ENCODE measurements around the gene CASP8AP2.
A peak's percentile ranks its signal among the peaks of the same experiment; 100 is the strongest.
"Not testable (repeated sequence)": the region's sequence is repeated elsewhere in the genome, so short reads cannot be mapped to it uniquely, and the experiment has no call there.

CASP8AP2 gene

DNA sequence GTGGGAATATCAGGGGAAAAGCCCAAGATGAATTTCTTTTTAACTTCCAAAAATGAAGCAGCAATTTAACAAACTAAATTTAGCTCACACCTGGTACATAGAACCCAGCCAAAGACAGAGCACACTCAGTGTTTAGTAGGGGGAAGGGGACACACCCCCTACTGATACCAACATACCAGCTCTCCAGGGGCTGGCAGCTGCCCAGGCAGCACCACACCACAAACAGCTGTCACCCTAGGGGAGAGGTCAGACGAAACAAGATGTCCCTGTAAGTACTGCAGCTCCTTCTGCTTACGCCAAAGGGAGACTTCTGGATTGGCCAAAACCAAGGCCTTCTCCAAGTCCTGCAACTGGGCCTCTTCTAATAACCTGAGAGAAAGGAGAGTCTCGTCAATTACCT lies 36.1 kb upstream of the CASP8AP2 start:
- H3K9ac ChIP-seq (ENCODE audit: low read depth in 1 of 2, low read length in 2 of 2), result no peak overlapping the region
- H3K27ac ChIP-seq (ENCODE audit: low read depth in 2 of 2, low read length in 2 of 2), result no peak overlapping the region
- no peaks in the 10 kb centered on the region for H3K4me1 ChIP-seq (ENCODE audit: control insufficient read depth in 2 of 2, insufficient read depth in 2 of 2, low read length in 2 of 2)
- no peaks in the 10 kb centered on the region for H3K27me3 ChIP-seq (ENCODE audit: control insufficient read depth in 2 of 2, insufficient read depth in 2 of 2, low read length in 2 of 2)
- peaks cover 21 to 24% of the 10 kb centered on the region in 2 donors for H3K36me3 ChIP-seq (ENCODE audit: control insufficient read depth in 2 of 2, insufficient read depth in 2 of 2, low read length in 2 of 2)
- H3K4me3 ChIP-seq (ENCODE audit: low read length in 2 of 2), result no peak overlapping the region
- no peaks in the 10 kb centered on the region for H3K9me3 ChIP-seq (ENCODE audit: control insufficient read depth in 2 of 2, low read length in 2 of 2)

DNA sequence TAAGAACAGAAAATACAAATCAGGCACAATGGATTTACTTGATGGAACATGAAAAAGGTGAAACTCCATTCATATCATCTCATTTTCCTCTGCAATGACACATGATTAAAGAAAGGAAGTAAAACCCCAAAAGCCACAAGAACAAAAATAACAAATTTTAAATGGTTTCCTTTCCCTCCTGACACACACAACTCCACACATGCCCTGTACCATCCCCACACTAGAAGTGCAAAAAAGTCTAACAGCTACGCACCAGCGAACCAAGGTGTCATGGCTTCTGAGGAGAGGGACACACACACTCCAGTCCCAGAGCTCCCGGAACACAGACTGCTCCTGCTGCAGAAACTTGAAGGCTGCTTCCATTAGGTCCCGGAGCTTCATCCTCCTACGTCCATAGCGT lies 35.4 kb upstream of the CASP8AP2 start:
- H3K27me3 ChIP-seq (ENCODE audit: control insufficient read depth in 2 of 2, insufficient read depth in 2 of 2, low read length in 2 of 2), result no peaks in the 10 kb centered on the region
- H3K27ac ChIP-seq (ENCODE audit: low read depth in 2 of 2, low read length in 2 of 2), result no peak overlapping the region
- H3K9me3 ChIP-seq (ENCODE audit: control insufficient read depth in 2 of 2, low read length in 2 of 2), result no peaks in the 10 kb centered on the region
- H3K4me3 ChIP-seq (ENCODE audit: low read length in 2 of 2), result no peak overlapping the region
- H3K4me1 ChIP-seq (ENCODE audit: control insufficient read depth in 2 of 2, insufficient read depth in 2 of 2, low read length in 2 of 2), result no peaks in the 10 kb centered on the region
- peaks cover 20 to 28% of the 10 kb centered on the region in 2 donors for H3K36me3 ChIP-seq (ENCODE audit: control insufficient read depth in 2 of 2, insufficient read depth in 2 of 2, low read length in 2 of 2)
- H3K9ac ChIP-seq (ENCODE audit: low read depth in 1 of 2, low read length in 2 of 2), result no peak overlapping the region

DNA sequence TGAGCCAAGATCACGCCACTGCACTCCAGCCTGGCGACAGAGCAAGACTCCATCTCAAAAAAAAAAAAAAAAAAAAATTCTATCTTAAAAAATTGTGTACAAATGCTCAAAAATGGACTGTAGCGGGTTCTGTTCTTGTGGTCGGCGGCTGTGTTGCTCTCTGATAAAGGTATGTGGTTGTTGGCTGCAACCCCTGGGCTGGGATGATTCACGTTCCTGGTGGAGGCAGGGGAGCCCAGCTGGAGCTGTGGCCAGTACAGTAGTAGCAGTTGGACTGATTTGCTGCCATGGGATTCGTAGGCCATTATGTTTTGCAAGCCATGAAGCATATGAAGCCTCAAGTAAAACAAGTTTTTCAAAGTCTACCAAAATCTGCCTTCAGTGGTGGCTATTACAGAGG lies 32.4 kb upstream of the CASP8AP2 start:
- Histone ChIP-seq H3K4me1 (ENCODE audit: control insufficient read depth in 2 of 2, insufficient read depth in 2 of 2, low read length in 2 of 2) (no peaks in the 10 kb centered on the region), H3K27ac (ENCODE audit: low read depth in 2 of 2, low read length in 2 of 2) (no peak overlapping the region), H3K9me3 (ENCODE audit: control insufficient read depth in 2 of 2, low read length in 2 of 2) (no peaks in the 10 kb centered on the region), H3K9ac (ENCODE audit: low read depth in 1 of 2, low read length in 2 of 2) (no peak overlapping the region), H3K27me3 (ENCODE audit: control insufficient read depth in 2 of 2, insufficient read depth in 2 of 2, low read length in 2 of 2) (no peaks in the 10 kb centered on the region), H3K36me3 (ENCODE audit: control insufficient read depth in 2 of 2, insufficient read depth in 2 of 2, low read length in 2 of 2) (peaks cover 19 to 21% of the 10 kb centered on the region in 2 donors), H3K4me3 (ENCODE audit: low read length in 2 of 2) (no peak overlapping the region)

DNA sequence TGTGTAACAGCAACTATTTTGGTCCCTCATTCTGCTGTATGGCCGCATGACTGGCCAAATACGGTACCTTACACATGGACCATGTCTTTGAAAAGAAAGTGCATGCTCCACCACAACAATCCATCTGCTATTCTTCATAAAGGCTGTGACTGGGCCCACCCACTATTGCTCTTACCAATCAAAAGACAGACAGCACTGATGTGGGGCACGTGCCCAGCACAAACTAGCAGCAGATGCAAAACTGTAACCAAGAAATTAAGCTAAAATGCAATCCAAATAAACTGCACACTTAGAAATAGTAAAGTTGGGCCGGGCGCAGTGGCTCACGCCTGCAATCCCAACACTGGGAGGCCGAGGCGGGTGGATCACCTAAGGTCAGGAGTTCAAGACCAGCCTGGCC lies 30.6 kb upstream of the CASP8AP2 start:
- no peak overlapping the region for H3K9ac ChIP-seq (ENCODE audit: low read depth in 1 of 2, low read length in 2 of 2)
- no peak overlapping the region for H3K27ac ChIP-seq (ENCODE audit: low read depth in 2 of 2, low read length in 2 of 2)
- H3K27me3 ChIP-seq (ENCODE audit: control insufficient read depth in 2 of 2, insufficient read depth in 2 of 2, low read length in 2 of 2), result no peaks in the 10 kb centered on the region
- no peaks in the 10 kb centered on the region for H3K4me1 ChIP-seq (ENCODE audit: control insufficient read depth in 2 of 2, insufficient read depth in 2 of 2, low read length in 2 of 2)
- no peaks in the 10 kb centered on the region for H3K9me3 ChIP-seq (ENCODE audit: control insufficient read depth in 2 of 2, low read length in 2 of 2)
- H3K4me3 ChIP-seq (ENCODE audit: low read length in 2 of 2), result no peak overlapping the region
- peaks cover 12 to 17% of the 10 kb centered on the region in 2 donors for H3K36me3 ChIP-seq (ENCODE audit: control insufficient read depth in 2 of 2, insufficient read depth in 2 of 2, low read length in 2 of 2)

DNA sequence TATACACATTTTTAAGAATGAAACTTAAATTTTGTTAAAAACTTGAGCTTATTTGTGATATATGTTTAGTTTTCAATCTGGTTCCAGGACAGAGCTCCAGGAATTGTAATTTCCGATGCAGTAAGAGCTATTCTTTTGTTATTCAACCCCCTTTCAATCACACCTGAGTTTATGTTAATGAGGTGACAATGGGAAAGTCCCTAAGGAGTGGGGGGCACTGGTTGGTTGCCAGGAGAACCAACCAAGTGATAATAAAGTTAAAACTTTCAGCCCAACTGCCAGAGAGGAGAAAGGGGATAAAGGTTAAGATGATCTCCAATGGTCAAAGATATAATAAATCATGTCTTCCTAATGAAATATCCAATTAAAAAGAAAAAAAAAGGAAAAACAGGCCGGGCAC lies 29.9 kb upstream of the CASP8AP2 start:
- H3K27ac ChIP-seq (ENCODE audit: low read depth in 2 of 2, low read length in 2 of 2), result no peak overlapping the region
- peaks cover 11 to 12% of the 10 kb centered on the region in 2 donors for H3K36me3 ChIP-seq (ENCODE audit: control insufficient read depth in 2 of 2, insufficient read depth in 2 of 2, low read length in 2 of 2)
- H3K9ac ChIP-seq (ENCODE audit: low read depth in 1 of 2, low read length in 2 of 2), result no peak overlapping the region
- H3K9me3 ChIP-seq (ENCODE audit: control insufficient read depth in 2 of 2, low read length in 2 of 2), result no peaks in the 10 kb centered on the region
- no peaks in the 10 kb centered on the region for H3K4me1 ChIP-seq (ENCODE audit: control insufficient read depth in 2 of 2, insufficient read depth in 2 of 2, low read length in 2 of 2)
- no peaks in the 10 kb centered on the region for H3K27me3 ChIP-seq (ENCODE audit: control insufficient read depth in 2 of 2, insufficient read depth in 2 of 2, low read length in 2 of 2)
- H3K4me3 ChIP-seq (ENCODE audit: low read length in 2 of 2), result no peak overlapping the region

DNA sequence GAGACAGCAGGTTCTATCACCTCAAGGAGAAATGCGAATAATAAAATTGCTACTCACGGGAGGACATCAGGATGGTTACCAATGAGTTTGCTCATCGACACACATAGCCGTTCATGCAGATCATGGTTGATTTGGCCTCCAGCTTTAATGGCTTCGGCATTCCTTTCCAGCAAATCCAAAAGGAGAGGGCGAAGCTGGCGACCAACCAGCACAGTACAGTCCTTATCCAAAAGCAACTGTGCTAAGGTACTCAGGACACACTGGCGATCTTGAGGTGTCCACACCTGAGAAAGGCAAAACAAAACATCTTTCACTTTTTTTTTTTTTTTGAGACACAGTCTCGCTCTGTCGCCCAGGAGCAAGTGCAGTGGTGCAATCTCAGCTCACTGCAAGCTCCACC lies 26.4 kb upstream of the CASP8AP2 start:
- Histone ChIP-seq H3K27ac (ENCODE audit: low read depth in 2 of 2, low read length in 2 of 2) (no peak overlapping the region), H3K9me3 (ENCODE audit: control insufficient read depth in 2 of 2, low read length in 2 of 2) (no peaks in the 10 kb centered on the region), H3K9ac (ENCODE audit: low read depth in 1 of 2, low read length in 2 of 2) (no peak overlapping the region), H3K27me3 (ENCODE audit: control insufficient read depth in 2 of 2, insufficient read depth in 2 of 2, low read length in 2 of 2) (no peaks in the 10 kb centered on the region), H3K4me3 (ENCODE audit: low read length in 2 of 2) (no peak overlapping the region), H3K36me3 (ENCODE audit: control insufficient read depth in 2 of 2, insufficient read depth in 2 of 2, low read length in 2 of 2) (peaks cover 11 to 12% of the 10 kb centered on the region in 2 donors), H3K4me1 (ENCODE audit: control insufficient read depth in 2 of 2, insufficient read depth in 2 of 2, low read length in 2 of 2) (no peaks in the 10 kb centered on the region)

DNA sequence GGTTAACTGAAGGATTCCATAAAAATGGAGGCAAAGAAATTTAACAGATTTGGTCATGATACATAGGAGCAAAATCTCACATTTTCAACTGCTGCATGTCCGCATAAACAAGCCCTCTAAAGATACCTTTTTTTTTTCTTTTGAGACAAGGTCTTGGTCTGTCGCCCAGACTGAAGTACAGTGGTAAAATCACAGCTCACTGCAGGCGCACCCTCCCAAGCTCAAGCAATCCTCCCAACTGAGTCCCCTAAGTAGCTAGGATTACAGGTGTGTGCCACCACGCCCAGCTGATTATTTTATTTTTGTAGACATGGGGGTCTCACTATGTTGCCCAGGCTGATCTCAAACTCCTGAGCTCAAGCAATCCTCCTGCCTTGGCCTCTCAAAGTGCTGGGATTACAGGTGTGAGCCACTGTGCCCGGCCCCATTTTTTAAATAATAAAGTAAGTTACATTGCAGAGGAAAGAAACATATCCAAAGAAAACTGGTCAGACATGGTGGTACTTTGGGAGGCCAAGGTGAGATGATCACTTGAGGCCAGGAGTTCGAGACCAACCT lies 23.8 kb upstream of the CASP8AP2 start:
- Histone ChIP-seq H3K9ac (ENCODE audit: low read depth in 1 of 2, low read length in 2 of 2) (no peak overlapping the region), H3K36me3 (ENCODE audit: control insufficient read depth in 2 of 2, insufficient read depth in 2 of 2, low read length in 2 of 2) (peaks cover 0 to 7% of the 10 kb centered on the region in 2 donors), H3K27ac (ENCODE audit: low read depth in 2 of 2, low read length in 2 of 2) (no peak overlapping the region), H3K9me3 (ENCODE audit: control insufficient read depth in 2 of 2, low read length in 2 of 2) (no peaks in the 10 kb centered on the region), H3K4me1 (ENCODE audit: control insufficient read depth in 2 of 2, insufficient read depth in 2 of 2, low read length in 2 of 2) (no peaks in the 10 kb centered on the region), H3K27me3 (ENCODE audit: control insufficient read depth in 2 of 2, insufficient read depth in 2 of 2, low read length in 2 of 2) (no peaks in the 10 kb centered on the region), H3K4me3 (ENCODE audit: low read length in 2 of 2) (no peak overlapping the region)

DNA sequence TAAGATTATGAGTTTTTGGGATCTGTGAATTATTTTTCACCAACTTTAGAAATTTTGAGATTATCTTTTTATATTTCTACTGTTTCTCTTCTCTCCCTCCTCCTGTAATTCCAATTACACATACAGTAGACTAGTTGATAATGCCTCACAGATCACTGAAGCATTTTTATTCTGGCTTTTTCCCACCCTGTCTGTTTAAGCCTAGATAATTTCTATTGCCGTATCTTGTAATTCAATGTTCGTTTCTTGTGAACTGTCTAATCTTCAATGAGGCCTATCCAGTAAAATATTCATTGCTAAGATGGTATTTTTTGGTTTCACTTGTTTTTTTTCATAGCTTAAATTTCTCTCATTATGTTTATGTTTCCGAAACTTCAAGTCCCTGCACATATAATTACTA lies 22.1 kb upstream of the CASP8AP2 start:
- Histone ChIP-seq H3K27ac (ENCODE audit: low read depth in 2 of 2, low read length in 2 of 2) (no peak overlapping the region), H3K9ac (ENCODE audit: low read depth in 1 of 2, low read length in 2 of 2) (no peak overlapping the region), H3K36me3 (ENCODE audit: control insufficient read depth in 2 of 2, insufficient read depth in 2 of 2, low read length in 2 of 2) (peaks cover 0 to 7% of the 10 kb centered on the region in 2 donors), H3K27me3 (ENCODE audit: control insufficient read depth in 2 of 2, insufficient read depth in 2 of 2, low read length in 2 of 2) (no peaks in the 10 kb centered on the region), H3K4me1 (ENCODE audit: control insufficient read depth in 2 of 2, insufficient read depth in 2 of 2, low read length in 2 of 2) (peaks cover under 1 to 2% of the 10 kb centered on the region in 2 donors), H3K4me3 (ENCODE audit: low read length in 2 of 2) (no peak overlapping the region), H3K9me3 (ENCODE audit: control insufficient read depth in 2 of 2, low read length in 2 of 2) (no peaks in the 10 kb centered on the region)

DNA sequence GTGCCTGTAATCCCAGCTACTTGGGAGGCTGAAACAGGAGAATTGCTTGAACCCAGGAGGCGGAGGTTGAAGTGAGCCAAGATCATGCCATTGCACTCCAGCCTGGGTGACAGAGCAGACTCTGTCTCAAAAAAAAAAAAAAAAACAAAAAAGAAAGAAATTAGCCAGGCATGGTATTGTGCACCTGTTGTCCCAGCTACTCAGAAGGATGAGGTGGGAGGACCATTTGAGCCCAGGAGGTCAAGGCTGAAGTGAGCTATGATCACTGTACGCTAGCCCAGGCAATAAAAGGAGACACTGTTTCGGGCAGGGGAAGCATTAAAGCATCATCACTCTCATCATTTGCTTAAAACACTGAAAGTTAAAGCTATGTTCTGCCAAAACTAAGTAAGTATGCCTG lies 16.3 kb upstream of the CASP8AP2 start:
- H3K9me3 ChIP-seq (ENCODE audit: control insufficient read depth in 2 of 2, low read length in 2 of 2), result not testable (repeated sequence)

DNA sequence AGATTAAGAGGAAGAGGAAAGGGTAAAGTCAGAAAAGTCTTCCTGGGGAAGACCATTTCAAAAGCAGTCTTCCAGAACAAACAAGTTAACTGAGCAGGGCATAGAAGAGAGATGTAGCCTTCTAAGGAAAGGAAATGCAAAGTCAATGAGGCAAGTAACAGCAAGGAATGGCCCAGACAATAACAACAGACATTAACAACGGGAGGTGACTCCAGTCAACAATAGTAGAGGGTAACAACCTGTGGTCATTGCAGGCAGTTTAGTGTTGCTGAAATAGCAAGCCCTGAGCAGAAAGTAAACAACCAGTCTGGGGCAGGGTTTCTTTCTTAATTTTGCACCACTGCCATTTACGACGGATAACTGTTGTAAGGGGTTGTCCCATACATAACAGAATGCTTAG lies 12.2 kb upstream of the CASP8AP2 start:
- H3K36me3 ChIP-seq (ENCODE audit: control insufficient read depth in 2 of 2, insufficient read depth in 2 of 2, low read length in 2 of 2), result peaks cover 0 to 3% of the 10 kb centered on the region in 2 donors
- peaks cover 8 to 15% of the 10 kb centered on the region in 2 donors for H3K4me1 ChIP-seq (ENCODE audit: control insufficient read depth in 2 of 2, insufficient read depth in 2 of 2, low read length in 2 of 2)
- H3K27me3 ChIP-seq (ENCODE audit: control insufficient read depth in 2 of 2, insufficient read depth in 2 of 2, low read length in 2 of 2), result no peaks in the 10 kb centered on the region
- no peaks in the 10 kb centered on the region for H3K9me3 ChIP-seq (ENCODE audit: control insufficient read depth in 2 of 2, low read length in 2 of 2)
- H3K27ac ChIP-seq (ENCODE audit: low read depth in 2 of 2, low read length in 2 of 2), result no peak overlapping the region
- no peak overlapping the region for H3K4me3 ChIP-seq (ENCODE audit: low read length in 2 of 2)
- no peak overlapping the region for H3K9ac ChIP-seq (ENCODE audit: low read depth in 1 of 2, low read length in 2 of 2)

More for the DNA sequence above, 16.3 kb upstream of the CASP8AP2 start:
- H3K4me1 ChIP-seq (ENCODE audit: control insufficient read depth in 2 of 2, insufficient read depth in 2 of 2, low read length in 2 of 2), result peaks cover 2 to 15% of the 10 kb centered on the region in 2 donors
- H3K27me3 ChIP-seq (ENCODE audit: control insufficient read depth in 2 of 2, insufficient read depth in 2 of 2, low read length in 2 of 2); H3K36me3 ChIP-seq (ENCODE audit: control insufficient read depth in 2 of 2, insufficient read depth in 2 of 2, low read length in 2 of 2); H3K27ac ChIP-seq (ENCODE audit: low read depth in 2 of 2, low read length in 2 of 2); H3K4me3 ChIP-seq (ENCODE audit: low read length in 2 of 2); H3K9ac ChIP-seq (ENCODE audit: low read depth in 1 of 2, low read length in 2 of 2): not testable (repeated sequence)

DNA sequence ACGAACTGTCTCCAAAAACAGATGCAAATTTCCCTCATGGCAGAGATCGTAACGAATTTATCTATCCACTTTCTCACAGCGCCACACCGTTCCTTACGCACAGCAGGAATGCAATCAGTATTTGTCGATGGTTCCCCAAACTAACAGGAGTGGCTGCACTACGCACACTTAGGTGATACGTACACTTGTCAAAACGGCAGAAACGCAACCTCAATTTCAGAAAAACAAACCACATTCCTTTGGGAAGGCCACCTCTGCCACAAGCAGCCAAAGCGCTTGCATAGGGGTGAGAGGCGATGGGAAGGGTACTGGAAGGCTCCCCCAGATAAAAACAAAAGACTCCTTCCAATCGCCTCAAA lies 10.7 kb upstream of the CASP8AP2 start:
- Histone ChIP-seq H3K27ac (ENCODE audit: low read depth in 2 of 2, low read length in 2 of 2) (peak overlapping the region; percentile 81 to 93), H3K4me1 (ENCODE audit: control insufficient read depth in 2 of 2, insufficient read depth in 2 of 2, low read length in 2 of 2) (peaks cover 6 to 11% of the 10 kb centered on the region in 2 donors), H3K36me3 (ENCODE audit: control insufficient read depth in 2 of 2, insufficient read depth in 2 of 2, low read length in 2 of 2) (peaks cover 0 to 3% of the 10 kb centered on the region in 2 donors), H3K9ac (ENCODE audit: low read depth in 1 of 2, low read length in 2 of 2) (peak overlapping the region; percentile 74 to 86), H3K27me3 (ENCODE audit: control insufficient read depth in 2 of 2, insufficient read depth in 2 of 2, low read length in 2 of 2) (no peaks in the 10 kb centered on the region), H3K4me3 (ENCODE audit: low read length in 2 of 2) (peak overlapping the region; percentile 95 to 99), H3K9me3 (ENCODE audit: control insufficient read depth in 2 of 2, low read length in 2 of 2) (no peaks in the 10 kb centered on the region)

Data from mucosa of rectum (tissue), 2 donors.